ENCODE data around the gene SUGCT. TPM values are rescaled to one million over a fixed set of nuclear protein-coding genes. Genes with fewer than 3 reads are reported as not detected.

SUGCT gene
- polyA plus RNA-seq, 1 experiment: 12.5 TPM

DNA sequence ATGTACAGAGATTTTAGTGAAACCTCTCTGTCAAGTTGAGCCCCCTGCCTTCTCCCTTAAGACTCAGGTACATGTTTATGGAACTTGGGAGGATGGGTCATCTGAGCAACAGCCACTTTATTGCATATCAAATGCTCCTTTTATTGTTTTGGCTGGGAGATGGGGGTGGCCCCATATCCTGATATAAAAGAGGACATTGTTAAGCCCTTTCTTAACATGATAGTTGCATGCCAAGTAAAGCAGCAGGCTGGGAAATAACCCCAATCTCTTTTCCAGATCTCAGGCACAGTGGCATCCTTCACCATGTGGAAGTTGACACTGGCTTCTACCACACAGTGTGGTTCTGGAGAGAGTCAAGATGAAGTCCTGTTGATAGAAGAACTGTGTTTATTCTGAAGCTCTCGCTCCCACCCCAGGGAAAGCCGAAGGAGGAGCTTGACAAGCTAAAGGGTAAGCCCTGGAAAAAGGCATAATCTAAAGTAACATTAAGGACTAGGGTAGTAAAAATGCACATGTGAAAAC lies 746.7 kb downstream of the SUGCT start:
- ChIA-PET CTCF (no interaction called here), POLR2A (no interaction called here)
- H3K9me3 ChIP-seq (ENCODE audit: control insufficient read depth, insufficient read depth, low read length): no peaks in the 10 kb centered on the region
- no peak for DNase-seq (ENCODE audit: low read depth, low spot score)
- TF ChIP-seq, protein P1, sequence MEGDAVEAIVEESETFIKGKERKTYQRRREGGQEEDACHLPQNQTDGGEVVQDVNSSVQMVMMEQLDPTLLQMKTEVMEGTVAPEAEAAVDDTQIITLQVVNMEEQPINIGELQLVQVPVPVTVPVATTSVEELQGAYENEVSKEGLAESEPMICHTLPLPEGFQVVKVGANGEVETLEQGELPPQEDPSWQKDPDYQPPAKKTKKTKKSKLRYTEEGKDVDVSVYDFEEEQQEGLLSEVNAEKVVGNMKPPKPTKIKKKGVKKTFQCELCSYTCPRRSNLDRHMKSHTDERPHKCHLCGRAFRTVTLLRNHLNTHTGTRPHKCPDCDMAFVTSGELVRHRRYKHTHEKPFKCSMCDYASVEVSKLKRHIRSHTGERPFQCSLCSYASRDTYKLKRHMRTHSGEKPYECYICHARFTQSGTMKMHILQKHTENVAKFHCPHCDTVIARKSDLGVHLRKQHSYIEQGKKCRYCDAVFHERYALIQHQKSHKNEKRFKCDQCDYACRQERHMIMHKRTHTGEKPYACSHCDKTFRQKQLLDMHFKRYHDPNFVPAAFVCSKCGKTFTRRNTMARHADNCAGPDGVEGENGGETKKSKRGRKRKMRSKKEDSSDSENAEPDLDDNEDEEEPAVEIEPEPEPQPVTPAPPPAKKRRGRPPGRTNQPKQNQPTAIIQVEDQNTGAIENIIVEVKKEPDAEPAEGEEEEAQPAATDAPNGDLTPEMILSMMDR (IDR thresholded peaks at IDR 0.05; ENCODE audit: low read depth, low read length): no peak
- no peak overlapping the region for H3K27ac ChIP-seq (ENCODE audit: low read depth, low read length)
- no peak overlapping the region for H3K4me3 ChIP-seq (ENCODE audit: low read depth, low read length)
- H3K27me3 ChIP-seq (ENCODE audit: control insufficient read depth, insufficient read depth, low read length): no peaks in the 10 kb centered on the region

DNA sequence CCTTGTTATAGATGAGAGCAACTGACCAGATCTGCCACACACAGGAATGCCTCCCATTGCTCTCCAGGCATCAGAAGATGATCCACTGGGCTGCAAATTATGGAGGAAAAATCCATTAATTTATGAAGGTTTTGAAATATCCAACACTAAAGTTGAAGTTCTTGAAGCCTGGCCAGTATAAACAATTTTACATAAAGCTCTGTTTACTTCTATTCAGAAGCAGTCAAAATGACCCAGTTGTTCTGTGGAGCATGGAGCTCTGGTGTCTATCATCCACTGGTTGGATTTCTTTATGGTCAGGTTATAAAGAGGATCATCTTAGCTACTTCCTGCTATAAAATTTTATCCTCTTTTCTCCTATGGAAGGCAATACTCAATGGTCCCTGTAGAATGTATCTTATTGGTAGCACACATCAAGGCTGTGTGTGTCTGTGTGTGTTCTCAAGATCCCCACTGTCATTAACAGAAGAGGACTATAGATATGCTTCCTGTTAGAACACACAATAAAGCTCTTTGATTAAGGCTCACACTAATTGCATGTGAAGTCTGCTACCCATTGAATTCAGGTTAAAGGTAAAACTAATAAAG lies 747.4 kb downstream of the SUGCT start:
- POLR2A ChIA-PET: no interaction called here
- no peak for DNase-seq (ENCODE audit: low read depth, low spot score)
- H3K27me3 ChIP-seq (ENCODE audit: control insufficient read depth, insufficient read depth, low read length): no peaks in the 10 kb centered on the region
- TF ChIP-seq, protein P1 (IDR thresholded peaks at IDR 0.05; ENCODE audit: low read depth, low read length): no peak
- no peaks in the 10 kb centered on the region for H3K9me3 ChIP-seq (ENCODE audit: control insufficient read depth, insufficient read depth, low read length)
- CTCF ChIA-PET: no interaction called here
- no peak overlapping the region for H3K4me3 ChIP-seq (ENCODE audit: low read depth, low read length)
- no peak overlapping the region for H3K27ac ChIP-seq (ENCODE audit: low read depth, low read length)

DNA sequence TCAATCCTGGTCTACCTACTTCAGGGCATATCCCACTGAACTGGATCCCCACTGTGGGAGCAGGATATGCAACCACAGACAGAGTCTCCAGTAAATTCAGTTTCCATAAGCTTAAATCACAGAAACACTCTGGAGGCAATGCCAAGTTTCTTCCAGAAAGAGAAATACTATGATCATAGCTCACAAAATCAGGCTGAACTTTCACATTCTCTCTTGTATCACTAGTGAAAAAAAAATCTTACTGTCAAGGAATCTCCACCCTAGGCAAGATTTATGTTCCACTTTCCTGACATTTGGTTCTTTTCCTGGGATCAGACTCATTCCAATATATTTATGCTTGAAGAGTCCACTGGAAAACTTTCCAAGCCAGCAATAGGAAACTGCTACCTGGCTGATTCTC lies 749.0 kb downstream of the SUGCT start:
- no peak overlapping the region for H3K4me3 ChIP-seq (ENCODE audit: low read depth, low read length)
- no peak for DNase-seq (ENCODE audit: low read depth, low spot score)
- TF ChIP-seq, protein P1 (IDR thresholded peaks at IDR 0.05; ENCODE audit: low read depth, low read length): no peak
- CTCF ChIA-PET: no interaction called here
- no peak overlapping the region for H3K27ac ChIP-seq (ENCODE audit: low read depth, low read length)
- H3K27me3 ChIP-seq (ENCODE audit: control insufficient read depth, insufficient read depth, low read length): no peaks in the 10 kb centered on the region
- H3K9me3 ChIP-seq (ENCODE audit: control insufficient read depth, insufficient read depth, low read length): no peaks in the 10 kb centered on the region
- POLR2A ChIA-PET: no interaction called here

DNA sequence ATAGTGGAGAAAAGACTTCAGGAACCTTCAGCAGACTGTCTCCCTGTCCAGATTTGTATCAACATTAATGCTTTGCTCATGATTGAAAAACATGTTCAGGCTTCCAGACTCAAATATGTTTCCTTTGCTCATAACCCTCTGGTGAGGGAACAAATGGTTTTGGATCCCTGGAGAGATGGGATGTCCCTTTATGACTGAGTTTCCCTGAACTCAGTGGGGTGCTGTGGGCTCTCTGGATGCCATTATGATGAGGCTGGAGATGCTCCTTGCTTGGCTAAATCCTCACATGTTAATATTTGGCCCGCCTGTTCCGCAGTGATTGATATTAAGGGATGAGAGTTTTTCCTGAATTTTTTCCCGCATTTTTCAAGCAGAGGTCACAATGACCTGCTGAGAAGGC lies 749.4 kb downstream of the SUGCT start:
- TF ChIP-seq, protein P1 (IDR thresholded peaks at IDR 0.05; ENCODE audit: low read depth, low read length): no peak
- POLR2A ChIA-PET: no interaction called here
- no peak for DNase-seq (ENCODE audit: low read depth, low spot score)
- no peaks in the 10 kb centered on the region for H3K9me3 ChIP-seq (ENCODE audit: control insufficient read depth, insufficient read depth, low read length)
- H3K27ac ChIP-seq (ENCODE audit: low read depth, low read length): no peak overlapping the region
- CTCF ChIA-PET: no interaction called here
- H3K4me3 ChIP-seq (ENCODE audit: low read depth, low read length): no peak overlapping the region
- H3K27me3 ChIP-seq (ENCODE audit: control insufficient read depth, insufficient read depth, low read length): no peaks in the 10 kb centered on the region

DNA sequence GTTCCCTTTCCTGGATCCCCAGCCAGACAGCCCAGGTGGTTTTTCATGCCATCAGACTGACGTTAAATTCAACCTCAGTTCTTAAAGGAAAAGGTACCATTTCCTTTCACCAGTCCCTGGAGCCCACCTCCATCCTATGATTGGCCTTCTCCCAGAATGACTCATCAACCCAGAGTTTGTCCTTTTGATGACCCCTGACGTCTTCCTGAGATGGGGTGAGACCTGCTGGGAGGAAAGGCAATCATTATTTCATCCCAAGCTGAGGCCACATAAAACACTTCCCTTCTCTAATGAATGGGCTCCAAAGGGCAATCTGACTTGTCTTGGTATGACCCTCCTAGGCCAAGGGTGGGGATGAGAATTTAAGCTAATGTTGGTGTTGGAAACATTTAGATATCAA lies 750.7 kb downstream of the SUGCT start:
- TF ChIP-seq, protein P1 (IDR thresholded peaks at IDR 0.05; ENCODE audit: low read depth, low read length): no peak
- H3K4me3 ChIP-seq (ENCODE audit: low read depth, low read length): no peak overlapping the region
- H3K27me3 ChIP-seq (ENCODE audit: control insufficient read depth, insufficient read depth, low read length): no peaks in the 10 kb centered on the region
- DNase-seq (ENCODE audit: low read depth, low spot score): no peak
- CTCF ChIA-PET: no interaction called here
- H3K9me3 ChIP-seq (ENCODE audit: control insufficient read depth, insufficient read depth, low read length): peaks cover 3% of the 10 kb centered on the region
- POLR2A ChIA-PET: no interaction called here
- H3K27ac ChIP-seq (ENCODE audit: low read depth, low read length): no peak overlapping the region

All from AG04450 (cell line).